SK-N-MC (cell line): ENCODE results near the gene TOM1L2.

Experiments
- EZH2 ChIP-seq: fragments of 200-600 bp; sonication (generic); IDR thresholded peaks from one replicate; pipeline ENCODE4 v1.6.1; 2017; ENCODE audit warnings: antibody characterized with exemption
- POLR2AphosphoS5 ChIP-seq: IDR thresholded peaks from 2 replicates; pipeline ENCODE4 v1.6.1; 2012; ENCODE audit warnings: mild to moderate bottlenecking, low read depth, low read length, borderline replicate concordance

- TF ChIP-seq EZH2, result no peak
- TF ChIP-seq POLR2AphosphoS5, result no peak
These were observed 144.2 kb downstream of the TOM1L2 start for GRCh38 chr17:17827826-17828621.
